GM19043 (cell line): ENCODE data around the gene DHX57.
A peak's percentile ranks its signal among the peaks of the same experiment; 100 is the strongest.

Source experiments
- ATAC-seq: cut with Tn5 transposase; IDR thresholded peaks from one replicate; pipeline ENCODE4 v1.9.1; 2021; ENCODE audit warnings: low read depth; ENCODE audit not compliant: unreplicated experiment

Gene DHX57

DNA sequence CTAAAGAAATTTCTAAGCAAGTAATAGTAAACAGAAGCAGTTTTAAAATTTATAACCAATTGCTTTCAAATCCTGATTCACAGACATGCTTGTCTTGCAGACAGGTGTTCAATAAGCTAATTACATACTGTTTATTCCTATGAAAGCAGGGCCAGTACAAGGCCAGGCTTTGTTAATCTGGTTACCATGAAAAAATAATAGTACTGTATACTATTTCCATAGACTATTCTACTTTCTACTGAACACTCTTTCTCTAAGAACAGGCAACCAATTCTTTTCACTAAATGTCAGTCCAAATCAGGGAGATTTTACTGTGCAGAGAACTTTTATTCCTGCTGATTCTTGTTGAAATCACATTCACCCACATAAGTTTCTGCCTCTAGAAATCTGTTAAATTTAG is 121.7 kb downstream of the DHX57 start:
- ATAC-seq: no peak

DNA sequence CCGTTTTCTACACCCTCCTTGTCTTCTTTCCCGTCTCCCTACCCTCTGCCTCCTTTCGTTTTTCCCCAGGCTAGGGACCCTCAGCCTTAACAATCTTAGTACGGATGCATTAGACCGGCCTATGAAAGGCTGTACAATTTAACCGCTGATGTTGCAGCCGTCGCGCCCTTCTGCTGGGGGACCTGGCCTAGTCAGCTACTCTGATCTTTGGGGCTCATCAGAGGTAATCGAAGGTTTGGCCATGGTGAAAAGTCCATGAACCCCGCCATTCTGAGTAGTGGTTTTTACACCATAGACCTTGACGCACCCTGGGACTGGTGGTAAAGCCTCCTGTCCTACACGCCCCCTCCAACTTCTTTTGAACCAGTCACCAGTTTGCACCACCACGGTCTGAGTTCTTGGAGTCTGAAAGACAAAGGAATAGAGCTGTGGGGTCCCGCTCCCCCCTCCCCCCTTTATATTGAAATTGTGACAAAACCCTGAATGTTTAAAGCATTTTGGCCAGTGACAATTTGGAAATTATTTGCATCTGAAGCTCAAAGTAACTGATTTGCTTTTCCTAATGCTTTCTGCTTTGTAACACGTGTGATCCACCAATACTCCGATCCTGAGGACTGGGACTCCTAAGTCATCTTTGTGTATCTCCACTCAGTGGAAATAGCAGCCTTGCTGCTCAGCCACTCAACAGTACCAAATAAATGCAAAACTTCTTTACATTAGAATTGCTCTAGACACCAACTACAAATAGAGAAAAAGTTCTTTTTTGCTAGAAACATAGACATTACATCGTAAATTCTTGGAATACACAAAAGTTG is 123.9 kb downstream of the DHX57 start:
- peak; percentile 22 for ATAC-seq

DNA sequence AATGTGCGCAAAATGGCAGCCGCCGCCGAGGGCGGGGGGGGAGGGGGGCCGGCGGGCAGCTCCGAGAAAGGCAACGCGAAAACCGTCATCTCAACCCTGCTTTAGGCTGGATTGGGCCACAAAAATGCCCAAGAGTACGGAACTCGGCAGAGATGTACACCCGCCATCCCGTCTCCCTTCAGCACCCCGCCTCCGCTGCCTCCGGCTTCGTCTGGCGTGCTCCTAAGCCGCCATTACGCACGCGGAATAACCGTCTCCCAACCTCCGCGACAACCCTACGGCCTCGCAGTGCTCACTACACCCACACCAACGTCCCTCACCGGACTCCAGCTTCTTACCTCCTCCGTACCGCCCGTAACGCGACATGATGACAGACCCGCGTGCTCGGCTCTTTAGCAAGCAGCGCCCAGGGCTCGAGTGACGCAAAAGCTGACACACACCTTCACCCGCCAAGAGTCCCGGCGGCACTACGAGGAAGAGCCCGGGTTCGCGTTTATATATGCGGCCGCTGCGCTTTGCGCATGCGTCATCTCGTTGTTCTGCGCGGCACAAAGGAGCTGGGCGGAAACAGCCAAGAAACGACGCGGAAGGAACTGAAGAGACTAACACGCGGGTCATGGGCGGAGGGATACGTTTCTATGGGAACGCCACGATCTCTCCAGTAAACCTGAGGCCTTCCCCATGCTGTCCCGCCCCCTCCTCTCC is 124.7 kb downstream of the DHX57 start, which contains the start of gene SRSF7:
Gene SRSF7 (minus strand): TSS at position 471 of the 705 bp plus-strand sequence. CDS start 105 bp downstream, at position 366.
- ATAC-seq: peak; percentile 76

DNA sequence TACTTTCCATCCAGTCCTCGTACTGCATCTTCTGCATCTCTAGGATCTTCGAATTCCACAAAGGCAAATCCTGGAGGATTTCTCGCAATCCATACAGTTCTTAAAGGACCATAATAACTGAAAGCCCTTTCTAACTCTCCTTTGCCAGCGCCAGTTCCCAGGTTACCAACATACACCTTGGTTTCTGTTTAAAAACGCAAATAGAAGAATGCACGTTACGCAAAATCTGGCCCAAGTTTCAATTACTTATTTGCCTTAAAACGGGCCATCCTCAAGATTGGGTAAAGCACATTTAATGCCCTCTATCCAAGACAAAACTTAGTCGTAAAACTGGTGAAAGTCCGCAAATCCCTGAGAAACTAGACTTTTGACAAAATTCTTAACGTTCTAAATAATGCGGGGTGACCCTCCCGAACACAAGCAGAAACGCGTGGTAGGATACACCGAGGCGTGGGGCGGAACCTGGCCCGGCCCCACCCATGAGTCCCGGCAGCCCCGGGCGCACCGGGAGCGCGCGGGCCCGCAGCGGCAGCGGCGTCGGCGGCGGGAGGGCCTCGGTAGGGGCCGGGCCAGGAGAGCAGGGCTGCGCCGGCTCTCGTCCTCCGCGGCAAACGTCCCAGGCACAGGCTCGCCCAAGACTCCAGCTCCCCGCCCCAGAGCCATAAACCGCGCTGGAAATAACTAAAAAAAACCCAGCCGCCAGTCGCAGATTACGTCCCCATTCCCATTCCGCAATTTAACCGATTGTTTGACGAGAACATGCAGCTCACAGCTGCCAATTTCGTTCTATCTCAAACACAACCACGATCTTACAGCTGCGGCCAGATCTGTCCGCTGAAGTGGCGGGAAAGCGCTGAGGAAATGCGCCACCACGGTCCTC is 125.5 kb downstream of the DHX57 start:
- ATAC-seq: no peak

DNA sequence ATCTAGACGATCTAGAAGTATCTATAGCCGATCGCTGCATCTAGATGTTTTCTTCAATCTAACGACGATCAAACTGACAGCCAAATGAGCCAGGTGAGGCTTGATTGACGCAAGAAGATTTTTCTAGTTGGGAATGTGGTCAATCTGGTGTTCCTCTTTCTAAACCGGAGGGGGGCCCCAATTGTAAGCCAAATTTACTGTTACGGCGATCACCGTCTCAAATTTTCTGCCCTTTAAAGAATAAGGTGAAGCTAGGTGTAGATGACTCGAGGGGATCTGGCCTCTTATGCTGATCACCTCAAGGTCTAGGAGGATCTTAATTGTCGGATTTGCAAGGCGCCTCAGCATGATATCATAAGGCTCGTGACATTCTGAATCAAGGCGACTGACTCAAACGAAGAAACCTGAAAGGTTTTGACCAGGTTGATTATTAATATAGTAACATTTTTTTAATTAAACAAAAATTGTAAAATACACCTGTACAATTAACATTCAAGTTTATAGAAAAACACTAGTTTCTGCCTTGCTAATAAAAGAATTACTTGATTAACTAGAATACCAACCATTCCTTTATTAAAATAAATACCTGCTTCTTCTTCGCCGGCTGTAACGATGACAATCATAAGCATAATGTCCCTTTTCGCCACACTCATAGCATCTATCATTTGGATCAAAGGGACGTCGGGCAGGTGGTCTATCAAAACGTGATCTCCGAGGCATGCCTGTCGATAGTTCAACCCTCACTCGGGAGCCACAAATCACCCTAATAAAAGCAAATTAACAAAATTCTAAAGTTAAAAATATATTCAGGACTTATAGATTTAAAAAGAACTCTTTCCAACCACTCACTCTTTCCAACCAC is 126.6 kb downstream of the DHX57 start:
- ATAC-seq: no peak

DNA sequence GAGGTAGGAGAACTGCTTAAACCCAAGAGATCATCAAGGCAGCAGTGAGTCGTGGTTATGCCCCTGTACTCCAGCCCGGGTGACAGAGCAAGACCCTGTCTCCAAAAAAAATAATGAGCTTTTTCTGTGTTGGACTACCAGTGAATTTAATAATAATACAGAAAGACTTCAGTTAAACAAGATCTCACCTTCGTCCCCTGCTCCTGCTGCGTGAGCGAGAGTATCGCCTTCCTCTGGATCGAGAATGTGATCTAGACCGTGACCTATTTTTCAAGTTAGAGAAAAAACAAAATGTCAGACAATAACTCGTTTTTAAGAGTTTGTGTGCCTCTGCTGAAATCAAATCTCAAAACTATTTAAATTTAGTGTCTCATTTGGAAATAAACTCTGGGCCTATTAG is 127.3 kb downstream of the DHX57 start:
- no peak for ATAC-seq

DNA sequence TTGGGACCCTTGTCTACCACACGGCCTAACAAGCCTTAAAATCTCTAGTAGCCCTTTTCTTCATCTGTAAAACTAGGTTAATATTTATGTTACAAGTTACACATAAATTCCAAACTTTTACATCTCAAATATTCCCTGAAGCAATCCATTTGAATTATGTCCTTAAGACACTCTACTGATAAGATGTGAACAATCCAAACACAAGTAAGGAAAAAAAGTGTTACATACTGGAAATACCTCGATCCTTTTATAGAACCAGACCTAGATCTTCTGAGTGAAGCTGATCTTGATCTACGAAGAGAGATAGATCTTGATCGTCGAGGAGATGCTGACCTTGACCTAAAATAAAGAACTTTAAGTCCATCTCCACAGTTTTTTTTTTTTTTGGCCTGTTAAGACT is 127.9 kb downstream of the DHX57 start:
- ATAC-seq: no peak
